ENCODE results near the gene PCIF1. TPM values are rescaled to one million over a fixed set of nuclear protein-coding genes. Genes with fewer than 3 reads are reported as not detected.

Gene PCIF1
- total RNA-seq, 1 experiment from 2014 or later: 26.8 TPM

DNA sequence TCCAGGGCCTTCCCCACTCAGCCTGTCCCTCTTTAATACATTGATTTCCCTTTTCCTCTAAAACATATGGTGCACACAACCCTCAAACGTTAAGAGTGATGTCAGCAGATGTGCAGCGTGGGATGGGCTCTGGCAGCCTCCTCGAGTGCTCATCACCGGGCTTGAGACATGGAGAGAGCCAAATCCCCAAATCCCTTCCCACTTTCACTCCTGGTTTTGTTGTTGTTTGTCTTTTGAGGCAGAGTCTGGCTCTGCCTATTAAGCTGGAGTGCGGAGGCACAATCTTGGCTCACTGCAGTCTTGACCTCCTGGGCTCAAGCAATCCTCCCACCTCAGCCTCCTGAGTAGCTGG lies 16.7 kb upstream of the PCIF1 start:
- Histone ChIP-seq H2AFZ (ENCODE audit: low read length) (no peak overlapping the region), H2BK5ac (ENCODE audit: insufficient read length, low read length) (no peak overlapping the region), H3K23me2 (ENCODE audit: insufficient read length, low read depth, low read length, poor library complexity, severe bottlenecking) (no peaks in the 10 kb centered on the region), H4K8ac (replicated peaks; ENCODE audit: insufficient read length, low read depth, low read length) (no peak overlapping the region), H3K18ac (ENCODE audit: insufficient read length, low read depth, low read length) (no peak overlapping the region), H3T11ph (ENCODE audit: low read length) (no peak overlapping the region), H2BK15ac (ENCODE audit: low read depth, low read length) (no peak overlapping the region), H3K56ac (ENCODE audit: insufficient read length, low read depth, low read length) (no peak overlapping the region), H3K79me2 (ENCODE audit: insufficient read depth, low read length) (no peaks in the 10 kb centered on the region), H3K79me1 (ENCODE audit: insufficient read depth, low read depth, low read length, poor library complexity, severe bottlenecking) (no peaks in the 10 kb centered on the region), H3K9me3 (ENCODE audit: control insufficient read depth, low read depth, low read length) (no peaks in the 10 kb centered on the region), H2BK12ac (ENCODE audit: insufficient read length, low read depth, low read length) (no peak overlapping the region), H4K5ac (ENCODE audit: insufficient read length, low read depth, low read length) (no peak overlapping the region), H3K9ac (ENCODE audit: extremely low read depth, insufficient read length, low read length) (no peak overlapping the region), H3K27ac (ENCODE audit: insufficient read length, low read depth, low read length) (no peak overlapping the region), H2BK120ac (ENCODE audit: low read depth, low read length, poor library complexity, severe bottlenecking) (no peak overlapping the region), H3K4ac (ENCODE audit: low read depth, low read length) (no peak overlapping the region), H2BK20ac (ENCODE audit: low read depth, low read length, poor library complexity, severe bottlenecking) (no peak overlapping the region), H2AK5ac (ENCODE audit: insufficient read length, low read length) (no peak overlapping the region), H3K27me3 (ENCODE audit: insufficient read depth, low read length) (no peaks in the 10 kb centered on the region), H4K20me1 (ENCODE audit: control insufficient read depth, insufficient read depth, insufficient read length) (no peaks in the 10 kb centered on the region), H3K4me2 (ENCODE audit: insufficient read depth, insufficient read length, low read length) (no peak overlapping the region), H4K91ac (ENCODE audit: insufficient read length, low read depth, low read length) (no peak overlapping the region), H3K4me1 (ENCODE audit: insufficient read depth, low read length) (no peaks in the 10 kb centered on the region), H3K23ac (ENCODE audit: insufficient read length, low read depth, low read length) (no peak overlapping the region), H3K14ac (ENCODE audit: insufficient read depth, low read length) (no peak overlapping the region)
- Mint-ChIP-seq H3K9me3 (no peaks in the 10 kb centered on the region), H3K4me3 (no peak overlapping the region), H3K27me3 (ENCODE audit: low read depth) (peaks cover 4% of the 10 kb centered on the region), H3K4me1 (peaks cover 7 to 13% of the 10 kb centered on the region in 2 experiments; a peak in 3 of 4 replicates), H3K27ac (no peak overlapping the region), H3K36me3 (ENCODE audit: insufficient read depth in 1 of 3, low read depth in 3 of 3) (no peaks in the 10 kb centered on the region)
- no CpG with 5 or more reads among the region's 5 CpGs for WGBS (ENCODE audit: extremely low coverage, insufficient read length, low lambda C conversion rate)
- TF ChIP-seq, protein P1, sequence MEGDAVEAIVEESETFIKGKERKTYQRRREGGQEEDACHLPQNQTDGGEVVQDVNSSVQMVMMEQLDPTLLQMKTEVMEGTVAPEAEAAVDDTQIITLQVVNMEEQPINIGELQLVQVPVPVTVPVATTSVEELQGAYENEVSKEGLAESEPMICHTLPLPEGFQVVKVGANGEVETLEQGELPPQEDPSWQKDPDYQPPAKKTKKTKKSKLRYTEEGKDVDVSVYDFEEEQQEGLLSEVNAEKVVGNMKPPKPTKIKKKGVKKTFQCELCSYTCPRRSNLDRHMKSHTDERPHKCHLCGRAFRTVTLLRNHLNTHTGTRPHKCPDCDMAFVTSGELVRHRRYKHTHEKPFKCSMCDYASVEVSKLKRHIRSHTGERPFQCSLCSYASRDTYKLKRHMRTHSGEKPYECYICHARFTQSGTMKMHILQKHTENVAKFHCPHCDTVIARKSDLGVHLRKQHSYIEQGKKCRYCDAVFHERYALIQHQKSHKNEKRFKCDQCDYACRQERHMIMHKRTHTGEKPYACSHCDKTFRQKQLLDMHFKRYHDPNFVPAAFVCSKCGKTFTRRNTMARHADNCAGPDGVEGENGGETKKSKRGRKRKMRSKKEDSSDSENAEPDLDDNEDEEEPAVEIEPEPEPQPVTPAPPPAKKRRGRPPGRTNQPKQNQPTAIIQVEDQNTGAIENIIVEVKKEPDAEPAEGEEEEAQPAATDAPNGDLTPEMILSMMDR (conservative IDR thresholded peaks at IDR 0.05): no peak
- no peak for DNase-seq
